Measurements from ENCODE around the gene DENND4C.

Gene DENND4C

DNA sequence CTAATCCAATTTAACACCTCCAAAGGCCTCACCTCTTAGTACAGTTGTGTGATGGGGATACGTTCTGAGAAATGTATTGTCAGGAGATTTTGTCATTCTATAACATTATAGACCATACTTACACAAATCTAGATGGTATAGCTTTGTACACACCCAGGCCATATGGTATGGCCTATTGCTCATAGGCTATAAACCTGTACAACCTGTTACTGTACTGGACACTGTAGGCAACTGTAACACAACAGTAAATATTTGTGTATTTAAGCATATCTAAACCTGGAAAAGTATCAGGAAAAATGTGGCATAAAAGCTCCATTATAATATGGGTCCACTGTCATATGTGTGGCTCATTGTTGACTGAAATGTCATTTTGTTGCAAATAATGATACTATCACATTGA is 190.4 kb downstream of the DENND4C start:
- DNase-seq = no peak

Data from NCI-H774 (cell line).